ENCODE data around the gene THSD7B. TPM values are rescaled to one million over a fixed set of nuclear protein-coding genes. Genes with fewer than 3 reads are reported as not detected.

THSD7B gene
- total RNA-seq, 1 donor from 2014 or later = 0.81 TPM

DNA sequence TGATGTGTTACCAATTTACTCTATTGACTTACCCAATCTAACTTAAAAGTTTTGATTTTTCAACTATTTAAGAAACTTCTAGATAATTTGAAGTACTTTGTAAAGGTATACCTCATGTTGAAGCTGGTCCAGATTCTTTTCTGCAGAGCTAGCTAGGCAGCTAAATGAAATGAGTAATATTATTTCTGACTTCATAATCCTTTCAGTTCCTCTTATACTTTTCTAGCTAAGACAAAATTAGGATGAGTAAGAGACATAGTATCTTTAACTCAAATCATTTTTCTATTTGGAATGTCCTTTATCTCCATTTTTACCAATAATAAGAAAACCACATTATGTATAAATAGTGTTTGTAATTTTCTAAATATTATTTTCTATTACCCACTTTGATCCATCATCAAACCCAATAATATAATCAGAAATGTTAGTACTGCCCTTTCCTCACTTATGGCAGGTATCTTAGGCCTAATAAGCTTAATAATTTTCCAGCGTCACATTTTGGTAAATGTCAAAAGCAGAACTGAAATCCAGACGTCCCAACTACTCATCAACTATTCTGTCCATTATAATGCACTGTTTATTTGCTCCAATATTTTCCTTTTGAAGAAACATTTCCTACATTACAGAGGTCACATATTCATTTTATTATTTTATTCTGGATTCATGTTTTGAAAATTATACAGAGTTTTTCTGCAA, 456.6 kb downstream of the THSD7B start:
- DNase-seq (ENCODE audit: low read depth) = no peak
- no peak overlapping the region for H3K4me3 ChIP-seq (ENCODE audit: low read depth, low read length)
- TF ChIP-seq, protein P1, sequence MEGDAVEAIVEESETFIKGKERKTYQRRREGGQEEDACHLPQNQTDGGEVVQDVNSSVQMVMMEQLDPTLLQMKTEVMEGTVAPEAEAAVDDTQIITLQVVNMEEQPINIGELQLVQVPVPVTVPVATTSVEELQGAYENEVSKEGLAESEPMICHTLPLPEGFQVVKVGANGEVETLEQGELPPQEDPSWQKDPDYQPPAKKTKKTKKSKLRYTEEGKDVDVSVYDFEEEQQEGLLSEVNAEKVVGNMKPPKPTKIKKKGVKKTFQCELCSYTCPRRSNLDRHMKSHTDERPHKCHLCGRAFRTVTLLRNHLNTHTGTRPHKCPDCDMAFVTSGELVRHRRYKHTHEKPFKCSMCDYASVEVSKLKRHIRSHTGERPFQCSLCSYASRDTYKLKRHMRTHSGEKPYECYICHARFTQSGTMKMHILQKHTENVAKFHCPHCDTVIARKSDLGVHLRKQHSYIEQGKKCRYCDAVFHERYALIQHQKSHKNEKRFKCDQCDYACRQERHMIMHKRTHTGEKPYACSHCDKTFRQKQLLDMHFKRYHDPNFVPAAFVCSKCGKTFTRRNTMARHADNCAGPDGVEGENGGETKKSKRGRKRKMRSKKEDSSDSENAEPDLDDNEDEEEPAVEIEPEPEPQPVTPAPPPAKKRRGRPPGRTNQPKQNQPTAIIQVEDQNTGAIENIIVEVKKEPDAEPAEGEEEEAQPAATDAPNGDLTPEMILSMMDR (conservative IDR thresholded peaks at IDR 0.05; ENCODE audit: low read depth, low read length) = no peak

- DNase-seq (ENCODE audit: low read depth) = no peak
- TF ChIP-seq, protein P1 (conservative IDR thresholded peaks at IDR 0.05; ENCODE audit: low read depth, low read length) = peak; percentile 8
- no peak overlapping the region for H3K4me3 ChIP-seq (ENCODE audit: low read depth, low read length)
Measured at GRCh38 chr2:137223722-137224121, 458.4 kb downstream of the THSD7B start.

GRCh38 chr2:137228566-137228965, 463.2 kb downstream of the THSD7B start:
- no peak overlapping the region for H3K4me3 ChIP-seq (ENCODE audit: low read depth, low read length)
- DNase-seq (ENCODE audit: low read depth) = no peak
- TF ChIP-seq, protein P1 (conservative IDR thresholded peaks at IDR 0.05; ENCODE audit: low read depth, low read length) = no peak

- DNase-seq (ENCODE audit: low read depth) = no peak
- H3K4me3 ChIP-seq (ENCODE audit: low read depth, low read length) = no peak overlapping the region
- TF ChIP-seq, protein P1 (conservative IDR thresholded peaks at IDR 0.05; ENCODE audit: low read depth, low read length) = no peak
Measured at GRCh38 chr2:137229834-137230233, 464.5 kb downstream of the THSD7B start.

DNA sequence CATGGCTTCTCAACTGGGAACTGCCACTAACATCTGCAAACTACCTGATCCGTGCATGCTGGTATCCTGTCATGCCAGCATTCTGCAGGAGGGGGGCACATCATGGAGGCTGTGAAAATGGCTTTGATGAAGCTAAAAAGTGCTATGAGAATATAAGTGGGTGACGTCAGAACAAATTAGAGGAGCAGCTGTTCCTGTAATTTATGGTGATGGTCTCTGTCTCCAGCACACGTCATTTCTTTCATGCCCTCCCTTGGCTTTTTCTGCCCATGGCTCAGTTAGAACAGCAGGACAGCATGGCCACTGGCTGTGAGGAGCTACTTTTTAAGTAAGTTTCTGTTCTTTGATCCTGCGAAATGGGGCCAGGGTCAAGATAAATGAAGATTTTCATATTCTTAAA, 466.3 kb downstream of the THSD7B start:
- TF ChIP-seq, protein P1 (conservative IDR thresholded peaks at IDR 0.05; ENCODE audit: low read depth, low read length) = no peak
- DNase-seq (ENCODE audit: low read depth) = no peak
- H3K4me3 ChIP-seq (ENCODE audit: low read depth, low read length) = no peak overlapping the region

GRCh38 chr2:137232076-137232475, 466.7 kb downstream of the THSD7B start:
- no peak for DNase-seq (ENCODE audit: low read depth)
- TF ChIP-seq, protein P1 (conservative IDR thresholded peaks at IDR 0.05; ENCODE audit: low read depth, low read length) = no peak
- no peak overlapping the region for H3K4me3 ChIP-seq (ENCODE audit: low read depth, low read length)

- TF ChIP-seq, protein P1 (conservative IDR thresholded peaks at IDR 0.05; ENCODE audit: low read depth, low read length) = no peak
- no peak overlapping the region for H3K4me3 ChIP-seq (ENCODE audit: low read depth, low read length)
- no peak for DNase-seq (ENCODE audit: low read depth)
Measured at GRCh38 chr2:137233091-137233490, 467.7 kb downstream of the THSD7B start.
